Measurements from ENCODE around the gene NLRC3.

DNA sequence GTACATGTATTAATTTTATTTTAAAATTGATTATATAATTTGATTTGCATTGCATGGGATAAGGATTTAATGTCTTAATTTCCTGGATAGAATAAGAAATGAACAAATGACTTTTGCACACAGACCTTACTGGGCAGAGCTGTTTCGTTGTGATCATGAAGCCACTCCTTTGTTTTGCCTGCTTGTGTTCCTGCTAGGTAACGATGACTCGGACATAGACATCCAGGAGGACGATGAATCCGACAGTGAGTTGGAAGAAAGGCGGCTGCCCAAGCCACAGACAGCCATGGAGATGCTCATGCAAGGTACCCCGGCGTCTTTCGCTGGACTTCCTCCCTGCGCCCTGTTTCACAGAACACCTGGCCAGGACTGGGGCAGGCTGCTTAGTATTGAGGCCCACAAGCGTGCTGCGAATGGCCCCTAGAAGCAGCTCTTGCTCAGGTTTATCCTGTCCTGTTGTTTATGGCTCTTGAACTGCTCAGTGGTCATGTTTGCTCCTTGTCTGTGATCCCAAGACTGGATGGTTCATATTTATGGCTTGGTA, 46.8 kb downstream of the NLRC3 start:
- TF ChIP-seq, protein P1, sequence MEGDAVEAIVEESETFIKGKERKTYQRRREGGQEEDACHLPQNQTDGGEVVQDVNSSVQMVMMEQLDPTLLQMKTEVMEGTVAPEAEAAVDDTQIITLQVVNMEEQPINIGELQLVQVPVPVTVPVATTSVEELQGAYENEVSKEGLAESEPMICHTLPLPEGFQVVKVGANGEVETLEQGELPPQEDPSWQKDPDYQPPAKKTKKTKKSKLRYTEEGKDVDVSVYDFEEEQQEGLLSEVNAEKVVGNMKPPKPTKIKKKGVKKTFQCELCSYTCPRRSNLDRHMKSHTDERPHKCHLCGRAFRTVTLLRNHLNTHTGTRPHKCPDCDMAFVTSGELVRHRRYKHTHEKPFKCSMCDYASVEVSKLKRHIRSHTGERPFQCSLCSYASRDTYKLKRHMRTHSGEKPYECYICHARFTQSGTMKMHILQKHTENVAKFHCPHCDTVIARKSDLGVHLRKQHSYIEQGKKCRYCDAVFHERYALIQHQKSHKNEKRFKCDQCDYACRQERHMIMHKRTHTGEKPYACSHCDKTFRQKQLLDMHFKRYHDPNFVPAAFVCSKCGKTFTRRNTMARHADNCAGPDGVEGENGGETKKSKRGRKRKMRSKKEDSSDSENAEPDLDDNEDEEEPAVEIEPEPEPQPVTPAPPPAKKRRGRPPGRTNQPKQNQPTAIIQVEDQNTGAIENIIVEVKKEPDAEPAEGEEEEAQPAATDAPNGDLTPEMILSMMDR (IDR thresholded peaks at IDR 0.05; ENCODE audit: insufficient read depth, low read length): no peak
- TF ChIP-seq POLR2AphosphoS5 (IDR thresholded peaks at IDR 0.05; ENCODE audit: low read depth) (no peak), GABPA (IDR thresholded peaks at IDR 0.05; ENCODE audit: low read depth) (no peak), SPI1 (IDR thresholded peaks at IDR 0.05; ENCODE audit: borderline replicate concordance, low read depth) (no peak)
- TF ChIP-seq, protein P2, sequence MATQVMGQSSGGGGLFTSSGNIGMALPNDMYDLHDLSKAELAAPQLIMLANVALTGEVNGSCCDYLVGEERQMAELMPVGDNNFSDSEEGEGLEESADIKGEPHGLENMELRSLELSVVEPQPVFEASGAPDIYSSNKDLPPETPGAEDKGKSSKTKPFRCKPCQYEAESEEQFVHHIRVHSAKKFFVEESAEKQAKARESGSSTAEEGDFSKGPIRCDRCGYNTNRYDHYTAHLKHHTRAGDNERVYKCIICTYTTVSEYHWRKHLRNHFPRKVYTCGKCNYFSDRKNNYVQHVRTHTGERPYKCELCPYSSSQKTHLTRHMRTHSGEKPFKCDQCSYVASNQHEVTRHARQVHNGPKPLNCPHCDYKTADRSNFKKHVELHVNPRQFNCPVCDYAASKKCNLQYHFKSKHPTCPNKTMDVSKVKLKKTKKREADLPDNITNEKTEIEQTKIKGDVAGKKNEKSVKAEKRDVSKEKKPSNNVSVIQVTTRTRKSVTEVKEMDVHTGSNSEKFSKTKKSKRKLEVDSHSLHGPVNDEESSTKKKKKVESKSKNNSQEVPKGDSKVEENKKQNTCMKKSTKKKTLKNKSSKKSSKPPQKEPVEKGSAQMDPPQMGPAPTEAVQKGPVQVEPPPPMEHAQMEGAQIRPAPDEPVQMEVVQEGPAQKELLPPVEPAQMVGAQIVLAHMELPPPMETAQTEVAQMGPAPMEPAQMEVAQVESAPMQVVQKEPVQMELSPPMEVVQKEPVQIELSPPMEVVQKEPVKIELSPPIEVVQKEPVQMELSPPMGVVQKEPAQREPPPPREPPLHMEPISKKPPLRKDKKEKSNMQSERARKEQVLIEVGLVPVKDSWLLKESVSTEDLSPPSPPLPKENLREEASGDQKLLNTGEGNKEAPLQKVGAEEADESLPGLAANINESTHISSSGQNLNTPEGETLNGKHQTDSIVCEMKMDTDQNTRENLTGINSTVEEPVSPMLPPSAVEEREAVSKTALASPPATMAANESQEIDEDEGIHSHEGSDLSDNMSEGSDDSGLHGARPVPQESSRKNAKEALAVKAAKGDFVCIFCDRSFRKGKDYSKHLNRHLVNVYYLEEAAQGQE (IDR thresholded peaks at IDR 0.05; ENCODE audit: insufficient replicate concordance, low read depth): no peak

Measured in HL-60 (cell line).